T follicular helper cell (primary cell): ENCODE data around the gene CD58.
"Not testable (repeated sequence)": the region's sequence is repeated elsewhere in the genome, so short reads cannot be mapped to it uniquely, and the experiment has no call there.

Experiments
- DNase-seq: peaks from one replicate; pipeline ENCODE4 v3.0.0-alpha.2; 2020; ENCODE audit warnings: low read depth
- total RNA-seq, 2 experiments: gene quantifications; one replicate each; lab custom pipeline; 2026; lab: John Stamatoyannopoulos, UW

Gene CD58, protein sequence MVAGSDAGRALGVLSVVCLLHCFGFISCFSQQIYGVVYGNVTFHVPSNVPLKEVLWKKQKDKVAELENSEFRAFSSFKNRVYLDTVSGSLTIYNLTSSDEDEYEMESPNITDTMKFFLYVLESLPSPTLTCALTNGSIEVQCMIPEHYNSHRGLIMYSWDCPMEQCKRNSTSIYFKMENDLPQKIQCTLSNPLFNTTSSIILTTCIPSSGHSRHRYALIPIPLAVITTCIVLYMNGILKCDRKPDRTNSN
- 25.4 to 31.8 reads per million in 2 experiments for total RNA-seq

DNA sequence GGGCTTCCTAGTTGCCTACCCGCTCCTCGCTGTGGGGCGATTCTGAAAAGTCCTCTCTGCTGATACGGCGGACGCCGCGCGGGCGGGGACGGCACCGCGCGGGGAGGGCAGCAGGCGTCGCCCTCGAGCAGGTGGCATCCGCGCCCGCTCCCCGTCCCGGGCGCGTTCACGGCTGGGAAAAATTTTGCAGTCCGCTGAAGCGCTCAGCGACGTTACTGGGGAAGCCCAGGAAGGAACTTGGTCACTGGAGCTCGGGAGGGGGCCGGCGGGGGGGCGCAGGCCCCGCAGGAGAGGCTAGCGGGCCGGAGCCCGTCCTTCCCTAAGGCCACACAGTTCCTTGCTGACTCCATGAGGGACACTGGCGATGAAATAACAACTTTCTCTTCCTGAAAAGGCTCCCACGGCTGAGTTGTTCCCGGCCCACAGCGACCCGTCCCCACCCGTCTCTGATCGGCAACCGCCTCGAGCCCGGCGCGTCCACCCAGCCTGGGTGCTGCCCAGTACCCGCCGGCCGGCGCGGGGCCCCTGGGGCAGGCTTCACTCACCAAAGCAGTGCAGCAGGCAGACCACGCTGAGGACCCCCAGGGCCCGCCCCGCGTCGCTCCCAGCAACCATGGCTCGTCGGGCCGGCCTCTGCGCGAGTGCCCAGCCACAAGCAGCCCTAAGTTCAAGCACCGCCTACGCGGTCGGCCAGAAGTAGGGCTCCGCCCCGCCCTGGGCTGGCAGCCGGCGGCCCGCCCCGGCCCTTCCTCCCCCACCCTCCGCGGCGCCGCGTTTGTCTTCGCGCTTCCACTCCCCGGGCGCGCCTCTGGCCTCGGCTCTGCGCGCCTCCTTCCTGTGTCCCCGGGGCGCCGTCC, at the start of gene CD58:
TSS of gene CD58 (minus strand) at position 669 of the 857 bp plus-strand sequence. CDS start at position 615, 54 bp downstream.
- DNase-seq: peak; percentile 58

DNA sequence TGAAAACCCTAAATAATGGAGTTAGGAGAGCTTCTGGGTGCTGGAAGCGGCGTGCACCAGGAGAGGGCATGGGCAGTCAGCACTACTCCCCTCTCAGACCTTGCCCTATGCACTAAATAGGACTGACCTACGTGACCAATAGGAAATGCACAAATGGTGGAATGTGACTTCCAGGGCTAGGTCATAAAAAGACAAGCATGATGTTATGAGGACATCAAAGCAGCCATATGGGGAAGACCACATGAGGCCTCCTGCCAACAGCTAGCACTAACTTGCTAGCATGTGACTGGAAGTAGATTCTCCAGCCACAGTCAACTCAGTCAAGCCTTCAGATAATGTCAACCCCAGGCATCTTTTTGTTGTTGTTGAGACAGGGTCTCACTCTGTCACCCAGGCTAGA, 49.6 kb upstream of the CD58 start:
- DNase-seq: not testable (repeated sequence)

DNA sequence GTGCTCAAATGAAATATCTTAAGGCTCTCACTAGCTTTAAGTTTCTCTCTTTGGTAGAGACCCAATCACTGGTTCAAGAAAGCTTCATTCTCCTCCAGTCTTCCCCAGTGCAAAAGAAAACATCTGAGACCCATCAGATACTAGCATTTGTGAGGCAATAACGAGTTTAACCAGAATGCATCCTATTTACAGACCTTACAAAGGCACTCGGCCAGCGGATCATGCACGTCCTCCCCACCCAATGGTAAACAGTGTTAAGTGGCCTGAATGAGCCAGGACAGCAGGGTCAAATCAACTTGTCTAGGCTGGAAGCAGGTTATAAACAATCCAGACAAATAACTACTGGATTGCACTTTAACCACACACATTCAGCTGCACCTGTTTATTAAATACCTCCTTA, 48.3 kb upstream of the CD58 start:
- DNase-seq: not testable (repeated sequence)

DNA sequence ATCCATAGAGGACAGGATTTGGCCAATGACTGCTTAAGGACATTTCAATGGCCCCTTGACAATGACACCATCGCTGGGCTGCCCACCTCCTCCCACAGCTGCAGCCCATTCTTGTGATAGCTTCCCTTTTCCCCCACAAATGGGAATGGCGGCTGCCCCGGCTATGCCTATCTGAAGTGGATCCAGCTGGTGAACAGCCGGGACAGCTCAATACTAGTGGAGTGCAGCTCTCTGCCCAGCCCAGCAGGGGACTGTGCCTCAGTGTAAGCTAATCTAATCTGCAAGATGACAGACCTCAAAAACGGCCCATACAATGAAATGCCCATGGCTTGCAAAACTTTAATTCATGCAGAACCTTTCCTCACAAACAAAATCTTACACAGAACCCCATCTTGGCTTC, 47.0 kb upstream of the CD58 start:
- not testable (repeated sequence) for DNase-seq

DNA sequence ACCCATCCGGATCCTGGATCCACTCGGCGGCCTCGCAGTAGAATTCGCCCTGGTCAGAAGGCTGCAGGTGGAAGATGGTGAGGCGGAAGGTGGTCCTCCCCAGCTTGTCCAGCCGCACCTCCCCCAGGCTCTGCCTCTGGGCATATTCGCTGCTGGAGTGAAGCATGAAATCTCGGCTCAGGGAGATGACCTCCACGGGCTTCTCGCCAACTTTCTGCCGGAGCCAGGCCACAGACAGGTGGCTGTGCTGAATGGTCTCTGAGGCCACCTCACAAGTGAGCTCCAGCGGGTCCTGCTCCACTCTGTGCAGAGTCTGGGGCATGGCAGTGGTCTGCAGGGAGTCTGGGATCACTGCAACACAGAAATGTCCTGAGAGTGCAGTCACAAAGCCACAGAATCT, 43.0 kb upstream of the CD58 start:
- DNase-seq: not testable (repeated sequence)

DNA sequence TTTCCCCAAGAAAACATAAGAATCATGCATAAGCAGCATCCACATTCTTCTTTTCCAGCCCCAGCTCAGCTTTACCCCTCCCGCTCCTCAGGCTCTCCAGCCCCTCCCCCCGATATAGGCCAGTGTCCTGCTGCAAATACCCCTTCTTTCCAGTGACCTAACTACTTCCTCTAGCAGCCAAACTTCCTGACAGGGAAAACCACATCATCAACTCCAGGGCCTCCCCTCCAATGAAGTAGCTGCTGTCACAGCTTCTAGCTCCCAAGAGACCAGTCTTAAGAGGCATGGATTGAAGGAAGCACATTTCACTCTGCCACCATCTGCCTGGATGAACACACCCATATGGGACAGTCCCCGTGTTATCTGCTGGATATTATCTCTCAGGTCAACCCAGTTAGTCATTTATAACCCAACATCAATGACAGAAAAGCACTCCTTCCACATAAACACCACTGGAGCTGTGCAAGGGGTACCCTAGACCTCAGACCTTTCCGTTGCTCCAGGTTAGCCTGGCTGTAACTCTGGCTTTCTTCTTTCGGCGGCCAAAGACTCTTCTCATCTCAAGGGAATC, 39.1 kb upstream of the CD58 start:
- not testable (repeated sequence) for DNase-seq

DNA sequence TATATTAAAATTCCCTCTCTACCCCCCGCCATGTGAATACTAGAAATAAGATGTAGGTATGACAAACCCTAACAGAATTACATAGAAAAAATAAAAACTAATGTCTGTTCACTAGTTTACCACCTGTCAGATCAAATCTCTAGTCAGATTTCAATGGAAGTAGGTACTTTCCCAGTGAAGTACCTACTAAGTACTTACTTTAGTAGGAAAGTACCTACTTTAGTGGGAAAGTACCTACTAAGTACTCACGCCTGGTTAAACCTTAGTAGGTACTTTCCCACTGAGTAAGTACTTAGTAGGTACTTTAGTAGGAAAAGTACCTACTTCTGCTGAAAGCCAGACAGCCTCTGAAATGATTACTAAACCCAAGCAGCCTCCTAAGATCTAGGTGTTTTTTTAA, 38.0 kb upstream of the CD58 start:
- not testable (repeated sequence) for DNase-seq

DNA sequence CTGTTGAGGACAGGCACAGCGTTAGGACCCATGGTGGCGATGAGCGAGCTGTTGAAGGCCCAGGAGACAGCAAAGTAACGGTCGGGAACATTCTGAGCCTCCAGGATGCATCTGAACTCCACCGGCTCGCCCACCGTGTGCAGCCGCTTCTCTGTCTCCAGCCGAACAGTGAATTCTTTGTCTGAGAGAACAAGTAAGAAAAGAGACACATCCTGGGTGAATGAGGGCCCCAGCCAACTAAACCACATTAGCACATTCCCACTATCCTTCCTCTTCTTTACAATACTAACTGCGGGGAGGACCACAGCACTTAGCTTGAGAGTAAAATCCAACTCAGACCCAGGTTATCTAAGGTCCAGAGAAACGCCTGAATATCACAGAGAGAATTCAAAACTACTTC, 37.3 kb upstream of the CD58 start:
- not testable (repeated sequence) for DNase-seq

DNA sequence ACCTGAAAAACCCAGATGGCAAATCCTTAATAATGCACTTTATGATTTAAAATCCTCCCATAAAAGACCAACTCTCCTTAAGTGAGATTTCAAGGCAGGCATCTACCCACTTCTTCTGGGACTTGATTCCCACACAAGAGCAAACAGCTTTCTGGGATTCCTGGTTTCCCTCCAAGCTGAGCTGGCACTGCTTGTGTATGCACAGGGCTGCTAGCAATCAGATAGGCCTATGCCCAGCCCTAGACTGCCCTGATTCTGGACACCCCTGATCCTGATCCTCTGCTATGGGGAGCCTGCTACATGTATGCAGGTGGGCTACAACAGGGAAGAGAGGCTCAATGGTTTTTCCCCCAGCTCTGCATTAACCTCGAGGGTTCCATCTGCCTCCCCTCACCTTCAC, 36.6 kb upstream of the CD58 start:
- not testable (repeated sequence) for DNase-seq

DNA sequence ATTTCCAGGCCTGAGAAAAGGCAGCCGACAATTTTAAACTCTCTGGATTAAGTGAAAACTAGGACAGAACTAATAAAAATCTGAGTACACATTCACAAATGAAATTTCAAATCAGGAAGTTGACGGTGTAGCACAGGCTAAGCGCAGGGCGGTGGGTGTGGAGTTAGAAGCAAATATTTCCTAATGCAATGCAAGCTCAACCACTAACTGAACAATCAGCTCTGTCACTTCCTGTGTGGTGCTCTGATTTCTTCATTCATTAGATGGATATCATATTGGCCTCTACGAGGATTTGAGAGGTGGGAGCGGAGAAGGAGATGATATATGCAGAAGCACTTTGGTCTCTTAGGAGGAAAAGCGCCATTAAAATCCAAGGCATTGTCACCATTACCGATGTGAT, 35.2 kb upstream of the CD58 start:
- DNase-seq: not testable (repeated sequence)

DNA sequence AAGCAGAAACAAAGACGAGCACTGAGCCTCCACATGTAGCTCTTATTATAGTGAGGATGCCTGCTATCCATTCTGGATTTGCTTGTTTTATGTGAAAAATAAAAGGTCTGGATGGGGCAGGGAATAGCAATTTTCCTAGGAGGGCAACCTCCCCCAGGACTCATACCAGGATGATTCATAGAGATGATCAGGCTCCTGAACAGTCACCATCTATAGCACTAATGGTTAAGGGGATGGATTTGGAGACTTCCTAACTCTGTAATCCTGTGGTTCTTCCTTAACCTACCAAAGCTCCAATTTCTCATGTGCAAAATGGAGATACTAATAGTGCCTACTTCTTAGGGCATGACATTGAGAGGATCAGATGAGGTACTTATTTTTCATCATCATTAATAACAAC, 34.5 kb upstream of the CD58 start:
- DNase-seq: no peak

DNA sequence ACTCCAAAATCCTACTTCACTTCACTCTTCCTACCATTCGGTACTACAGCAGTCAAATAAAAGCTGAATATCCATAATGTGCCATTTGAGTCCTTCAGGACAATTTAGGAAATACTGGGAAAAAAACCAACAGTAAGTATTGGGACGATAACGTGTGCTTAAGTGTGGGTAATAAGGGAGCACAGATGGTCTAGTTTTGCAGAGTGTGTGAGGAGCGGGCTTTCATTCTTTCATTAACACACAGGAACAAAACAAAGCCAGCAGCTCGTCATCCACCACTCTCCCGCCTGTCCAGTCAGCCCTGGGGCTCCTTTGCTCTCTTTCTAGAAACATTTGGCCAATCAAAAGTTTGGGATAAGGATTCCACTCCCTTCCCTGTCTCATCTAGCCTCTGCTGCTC, 33.6 kb upstream of the CD58 start:
- DNase-seq: not testable (repeated sequence)

DNA sequence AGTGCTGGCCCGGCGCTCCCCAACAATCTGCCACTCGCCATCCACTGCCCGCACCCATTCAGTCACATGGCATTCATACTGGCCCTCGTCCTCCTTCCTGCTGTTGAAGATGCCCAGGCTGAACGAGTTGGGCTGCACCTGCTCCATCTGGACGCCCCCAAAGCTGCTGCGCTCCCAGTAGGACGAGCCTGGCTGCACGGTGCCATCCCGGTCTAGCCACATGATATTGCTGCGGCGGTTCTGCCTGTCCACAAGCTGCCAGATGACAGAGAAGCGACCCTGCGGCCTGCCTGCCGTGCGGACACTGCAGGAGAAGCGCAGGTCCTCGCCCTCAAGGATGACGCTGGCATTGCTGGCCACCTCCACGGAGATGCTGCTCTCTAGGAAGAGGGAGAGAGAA, 32.8 kb upstream of the CD58 start:
- not testable (repeated sequence) for DNase-seq

DNA sequence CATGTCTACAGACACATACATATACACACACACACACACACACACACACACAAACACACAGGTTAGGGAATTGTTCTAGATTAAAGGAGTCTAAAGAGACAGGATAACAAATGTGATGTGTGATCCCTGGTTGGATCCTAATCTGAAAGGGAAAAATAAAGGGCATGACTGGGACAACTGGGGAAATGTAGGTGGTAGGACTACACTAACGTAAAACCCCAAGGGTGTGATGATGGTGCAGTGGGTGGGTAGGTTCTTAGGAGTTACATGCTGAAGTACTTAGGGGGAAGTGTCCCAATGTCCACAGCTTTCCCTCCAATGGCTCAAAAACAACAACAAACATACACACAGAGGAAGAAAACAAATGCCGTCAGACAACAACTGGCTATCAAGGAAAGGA, 28.5 kb upstream of the CD58 start:
- DNase-seq: not testable (repeated sequence)

DNA sequence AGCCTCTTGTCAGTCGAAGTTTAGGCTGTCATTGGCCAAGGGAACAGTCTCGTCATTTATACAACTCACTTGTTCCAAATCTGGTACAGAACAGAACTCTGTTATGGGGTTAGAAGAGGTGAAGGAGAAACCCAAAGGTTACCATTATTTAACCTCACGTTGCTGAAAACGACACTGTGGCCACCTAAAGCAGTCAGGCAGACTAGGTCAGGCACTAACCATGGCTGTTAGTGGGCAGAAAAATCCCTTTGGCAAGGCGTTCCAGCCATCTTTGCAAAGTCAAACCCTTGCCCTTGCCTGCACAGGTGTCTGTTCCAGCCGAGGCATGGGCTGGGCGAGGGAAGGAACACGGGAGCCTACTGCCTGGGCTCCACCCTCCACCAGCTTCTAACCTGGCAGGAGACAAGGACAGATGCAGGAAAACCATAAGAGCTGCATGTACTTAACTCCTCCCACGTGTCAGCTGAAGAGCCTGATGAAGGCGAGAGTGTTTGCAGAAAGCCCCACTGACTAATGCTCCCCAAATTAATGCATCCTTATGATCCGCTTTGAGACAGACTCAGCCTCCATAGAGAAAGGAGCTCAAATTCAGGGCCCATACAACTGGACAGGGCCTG, 27.7 kb upstream of the CD58 start:
- not testable (repeated sequence) for DNase-seq

DNA sequence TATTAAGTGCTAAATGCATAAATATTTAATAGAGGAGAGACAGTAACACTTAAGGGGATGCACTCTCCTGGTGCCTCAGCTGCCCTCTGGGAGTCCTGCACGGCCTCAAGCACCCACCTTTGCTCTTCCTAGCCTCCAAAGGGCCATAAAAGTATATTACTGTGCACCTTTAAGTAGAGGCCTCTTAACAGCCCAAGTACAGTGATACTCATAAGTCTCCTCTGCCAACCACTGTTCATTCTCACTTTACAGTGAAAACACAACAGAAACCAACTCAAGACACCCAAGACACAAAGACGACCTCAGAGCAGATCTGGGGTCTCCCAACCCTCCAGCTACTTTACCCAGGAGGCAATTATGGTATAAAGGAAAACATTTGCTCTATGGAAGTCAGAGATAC, 26.6 kb upstream of the CD58 start:
- DNase-seq: not testable (repeated sequence)

DNA sequence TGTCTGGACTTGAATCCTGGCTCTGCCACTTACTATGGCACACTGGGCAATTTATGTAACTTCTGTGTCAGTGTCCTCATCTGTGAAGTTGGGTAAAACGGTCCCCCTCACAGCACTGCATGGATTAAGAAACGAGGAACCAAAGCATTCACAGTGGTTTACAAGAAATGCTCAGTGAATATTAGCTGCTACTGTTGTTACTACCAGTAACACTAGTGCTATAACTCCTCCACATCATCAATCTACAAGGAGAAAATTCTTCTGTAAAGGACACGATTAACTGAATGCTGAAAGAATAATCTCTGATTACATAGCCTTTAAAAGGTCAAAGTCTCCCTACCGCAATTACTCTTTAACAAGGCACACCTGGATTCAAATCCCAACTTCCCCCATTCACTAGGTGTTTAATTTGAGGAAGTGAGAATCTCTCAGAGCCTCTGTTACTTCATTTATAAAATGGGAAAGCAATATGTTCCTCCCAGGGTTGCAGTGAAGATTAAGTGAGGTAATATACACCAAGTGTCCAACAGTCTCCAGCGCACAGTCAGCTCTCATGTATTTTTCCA, 26.0 kb upstream of the CD58 start:
- not testable (repeated sequence) for DNase-seq

DNA sequence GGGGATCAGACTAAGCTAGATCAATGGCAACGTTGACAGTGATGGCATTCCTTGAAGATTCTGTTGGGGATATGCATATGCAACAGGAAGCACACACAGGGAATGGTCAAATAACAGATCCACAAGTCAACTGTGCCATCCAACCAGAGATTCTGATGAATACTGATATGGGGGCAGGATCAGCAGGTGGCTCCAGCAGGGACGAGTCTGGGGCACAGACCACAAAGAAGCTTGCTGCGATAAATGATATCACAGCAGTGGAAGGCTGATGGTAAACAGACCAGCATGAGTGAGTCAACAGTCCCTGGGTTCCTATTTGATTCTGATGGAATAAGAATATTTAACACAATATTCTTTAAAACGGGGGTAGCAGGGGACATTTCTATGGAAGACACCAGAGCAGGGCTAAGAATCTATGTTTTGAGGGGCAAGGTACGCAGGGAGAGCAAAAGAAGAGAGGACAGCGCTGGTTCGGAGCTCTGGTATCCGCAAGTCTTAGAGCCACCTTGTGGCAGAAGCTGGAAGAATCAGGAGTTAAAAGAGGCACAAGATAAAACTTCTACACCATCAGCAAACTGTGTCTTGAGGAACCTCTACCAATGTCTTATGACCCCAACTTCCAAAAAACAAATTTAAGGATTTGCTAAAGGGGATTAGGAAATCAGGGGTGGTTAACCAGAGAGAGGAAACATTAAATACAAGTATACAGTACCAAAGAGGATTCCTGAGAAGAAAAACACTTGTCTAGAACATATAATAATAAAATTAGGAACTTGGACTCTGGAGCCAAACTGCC, 25.3 kb upstream of the CD58 start:
- DNase-seq: not testable (repeated sequence)

DNA sequence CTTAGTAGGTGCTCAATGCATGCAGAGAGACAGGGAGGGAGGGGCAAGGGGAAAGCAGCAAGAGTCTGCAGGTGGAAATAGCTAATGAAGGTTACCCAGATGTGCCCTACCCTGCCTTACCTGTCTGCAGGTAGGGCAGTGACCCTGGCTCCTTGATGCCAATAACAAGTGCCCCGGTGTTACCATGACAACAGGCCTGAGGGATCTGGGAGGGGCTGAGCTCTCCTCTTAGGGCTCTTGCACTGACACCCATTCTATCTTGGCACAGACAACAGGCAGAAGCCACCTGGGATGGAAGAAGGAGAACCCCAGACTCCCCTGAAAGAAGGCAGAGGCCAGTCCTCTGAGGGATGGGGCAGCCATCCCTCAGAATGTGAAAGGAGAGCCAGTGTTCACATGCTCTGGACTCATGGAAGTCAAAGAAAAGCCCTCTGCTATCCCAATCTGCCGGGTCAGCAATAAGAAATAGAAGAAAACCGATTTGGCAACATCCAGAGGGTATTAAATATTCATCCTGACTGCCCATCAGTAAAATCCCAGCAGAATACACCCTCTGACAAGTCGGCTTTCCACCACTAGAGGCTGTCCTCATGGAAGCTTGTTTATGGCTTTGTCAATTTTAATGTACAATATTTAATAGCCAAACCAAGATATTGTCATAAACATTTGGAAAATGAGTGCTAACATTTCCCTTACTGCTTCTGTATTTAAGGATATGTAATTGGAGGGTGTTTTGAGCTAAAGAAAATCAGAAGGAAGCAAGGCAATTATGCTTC, 24.4 kb upstream of the CD58 start:
- DNase-seq: not testable (repeated sequence)

DNA sequence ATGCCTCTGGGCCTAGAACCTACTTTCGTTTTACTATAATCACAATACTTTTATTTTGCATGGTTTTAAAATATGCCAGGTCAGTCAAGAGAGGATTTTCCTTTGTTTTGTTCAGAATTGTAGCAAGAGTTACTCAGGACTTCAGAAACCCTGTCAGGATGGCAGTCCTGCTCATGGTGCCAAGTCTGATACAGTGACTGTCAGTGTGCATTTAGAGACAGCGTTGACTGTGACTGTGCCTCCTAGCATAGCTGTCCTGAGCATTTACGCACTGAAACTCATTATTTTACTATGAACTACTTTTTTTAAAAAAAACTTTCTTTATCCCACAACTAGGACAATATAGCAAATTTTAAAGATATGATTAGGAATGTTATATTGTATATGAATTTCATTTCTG, 23.2 kb upstream of the CD58 start:
- not testable (repeated sequence) for DNase-seq
